GM21360 (cell line): Measurements from ENCODE around the gene MBIP.

Experiments used
- ATAC-seq: cut with Tn5 transposase; IDR thresholded peaks from one replicate; pipeline ENCODE4 v1.9.1; 2021; ENCODE audit warnings: mild to moderate bottlenecking, moderate library complexity; ENCODE audit not compliant: unreplicated experiment

MBIP gene

GRCh38 chr14:36315159-36315853 lies 5.1 kb downstream of the MBIP start:
- peak; percentile 44 for ATAC-seq

GRCh38 chr14:36313898-36314297 lies 6.5 kb downstream of the MBIP start:
- no peak for ATAC-seq

- ATAC-seq: no peak
Measured at GRCh38 chr14:36313206-36313605, 7.2 kb downstream of the MBIP start.

GRCh38 chr14:36306836-36307235 lies 13.6 kb downstream of the MBIP start:
- no peak for ATAC-seq

- no peak for ATAC-seq
Measured at GRCh38 chr14:36304895-36305294, 15.5 kb downstream of the MBIP start.

GRCh38 chr14:36303960-36304359 lies 16.5 kb downstream of the MBIP start:
- no peak for ATAC-seq

GRCh38 chr14:36302823-36303222 lies 17.6 kb downstream of the MBIP start:
- no peak for ATAC-seq

GRCh38 chr14:36301159-36301558 lies 19.3 kb downstream of the MBIP start:
- no peak for ATAC-seq

- ATAC-seq: no peak
Measured at GRCh38 chr14:36300337-36300736, 20.1 kb downstream of the MBIP start.

GRCh38 chr14:36295642-36296627 lies 24.5 kb downstream of the MBIP start:
- no peak for ATAC-seq

- ATAC-seq: no peak
Measured at GRCh38 chr14:36294543-36294942, 25.9 kb downstream of the MBIP start.

- no peak for ATAC-seq
Measured at GRCh38 chr14:36293824-36294223, 26.6 kb downstream of the MBIP start.

GRCh38 chr14:36289954-36290353 lies 30.5 kb downstream of the MBIP start:
- no peak for ATAC-seq

- ATAC-seq: no peak
Measured at GRCh38 chr14:36288496-36288895, 31.9 kb downstream of the MBIP start.

GRCh38 chr14:36284971-36285595 lies 35.4 kb downstream of the MBIP start:
- no peak for ATAC-seq

GRCh38 chr14:36281309-36281708 lies 39.1 kb downstream of the MBIP start:
- no peak for ATAC-seq

GRCh38 chr14:36279306-36280190 lies 40.9 kb downstream of the MBIP start:
- no peak for ATAC-seq

GRCh38 chr14:36275741-36276140 lies 44.7 kb downstream of the MBIP start:
- no peak for ATAC-seq

- no peak for ATAC-seq
Measured at GRCh38 chr14:36271939-36272907, 48.2 kb downstream of the MBIP start.
